Measurements from ENCODE around the gene MORC1.

Gene MORC1, protein sequence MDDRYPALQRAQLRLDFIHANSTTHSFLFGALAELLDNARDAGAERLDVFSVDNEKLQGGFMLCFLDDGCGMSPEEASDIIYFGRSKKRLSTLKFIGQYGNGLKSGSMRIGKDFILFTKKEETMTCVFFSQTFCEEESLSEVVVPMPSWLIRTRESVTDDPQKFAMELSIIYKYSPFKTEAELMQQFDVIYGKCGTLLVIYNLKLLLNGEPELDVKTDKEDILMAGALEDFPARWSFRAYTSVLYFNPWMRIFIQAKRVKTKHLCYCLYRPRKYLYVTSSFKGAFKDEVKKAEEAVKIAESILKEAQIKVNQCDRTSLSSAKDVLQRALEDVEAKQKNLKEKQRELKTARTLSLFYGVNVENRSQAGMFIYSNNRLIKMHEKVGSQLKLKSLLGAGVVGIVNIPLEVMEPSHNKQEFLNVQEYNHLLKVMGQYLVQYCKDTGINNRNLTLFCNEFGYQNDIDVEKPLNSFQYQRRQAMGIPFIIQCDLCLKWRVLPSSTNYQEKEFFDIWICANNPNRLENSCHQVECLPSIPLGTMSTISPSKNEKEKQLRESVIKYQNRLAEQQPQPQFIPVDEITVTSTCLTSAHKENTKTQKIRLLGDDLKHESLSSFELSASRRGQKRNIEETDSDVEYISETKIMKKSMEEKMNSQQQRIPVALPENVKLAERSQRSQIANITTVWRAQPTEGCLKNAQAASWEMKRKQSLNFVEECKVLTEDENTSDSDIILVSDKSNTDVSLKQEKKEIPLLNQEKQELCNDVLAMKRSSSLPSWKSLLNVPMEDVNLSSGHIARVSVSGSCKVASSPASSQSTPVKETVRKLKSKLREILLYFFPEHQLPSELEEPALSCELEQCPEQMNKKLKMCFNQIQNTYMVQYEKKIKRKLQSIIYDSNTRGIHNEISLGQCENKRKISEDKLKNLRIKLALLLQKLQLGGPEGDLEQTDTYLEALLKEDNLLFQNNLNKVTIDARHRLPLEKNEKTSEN

DNA sequence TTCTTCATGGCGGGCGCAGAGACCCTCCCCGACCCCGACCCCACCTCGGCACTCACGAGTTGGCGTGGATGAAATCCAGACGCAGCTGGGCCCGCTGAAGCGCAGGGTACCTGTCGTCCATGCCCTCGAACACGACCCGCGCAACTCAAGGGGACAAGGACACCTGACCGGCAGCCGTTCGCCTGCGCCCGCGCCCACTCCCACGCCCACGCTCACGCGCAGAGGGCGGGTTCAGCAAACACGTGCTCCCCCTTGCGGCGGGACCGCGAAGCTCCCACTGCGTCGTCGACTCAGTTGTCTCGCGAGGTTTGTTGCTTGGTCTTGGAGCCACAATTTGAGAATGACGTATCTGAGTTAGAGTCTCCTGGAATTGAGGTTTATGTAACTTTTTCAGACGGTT is at the start of gene MORC1:
Gene MORC1, minus strand, starts transcription at position 196 of the 400 bp plus-strand sequence. Its CDS starts 75 bp downstream, at position 121.
- no peaks in the 10 kb centered on the region for H3K27me3 ChIP-seq (ENCODE audit: insufficient read depth, low read length)
- no peak for TF ChIP-seq EZH2 (IDR thresholded peaks at IDR 0.05; ENCODE audit: borderline replicate concordance, low read length)
- TF ChIP-seq, protein P1, sequence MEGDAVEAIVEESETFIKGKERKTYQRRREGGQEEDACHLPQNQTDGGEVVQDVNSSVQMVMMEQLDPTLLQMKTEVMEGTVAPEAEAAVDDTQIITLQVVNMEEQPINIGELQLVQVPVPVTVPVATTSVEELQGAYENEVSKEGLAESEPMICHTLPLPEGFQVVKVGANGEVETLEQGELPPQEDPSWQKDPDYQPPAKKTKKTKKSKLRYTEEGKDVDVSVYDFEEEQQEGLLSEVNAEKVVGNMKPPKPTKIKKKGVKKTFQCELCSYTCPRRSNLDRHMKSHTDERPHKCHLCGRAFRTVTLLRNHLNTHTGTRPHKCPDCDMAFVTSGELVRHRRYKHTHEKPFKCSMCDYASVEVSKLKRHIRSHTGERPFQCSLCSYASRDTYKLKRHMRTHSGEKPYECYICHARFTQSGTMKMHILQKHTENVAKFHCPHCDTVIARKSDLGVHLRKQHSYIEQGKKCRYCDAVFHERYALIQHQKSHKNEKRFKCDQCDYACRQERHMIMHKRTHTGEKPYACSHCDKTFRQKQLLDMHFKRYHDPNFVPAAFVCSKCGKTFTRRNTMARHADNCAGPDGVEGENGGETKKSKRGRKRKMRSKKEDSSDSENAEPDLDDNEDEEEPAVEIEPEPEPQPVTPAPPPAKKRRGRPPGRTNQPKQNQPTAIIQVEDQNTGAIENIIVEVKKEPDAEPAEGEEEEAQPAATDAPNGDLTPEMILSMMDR (IDR thresholded peaks at IDR 0.05; ENCODE audit: low read length), result no peak
- H3F3A ChIP-seq (ENCODE audit: insufficient read depth, low read length), result no peaks in the 10 kb centered on the region
- H3K9ac ChIP-seq (ENCODE audit: low read length), result no peak within 1 kb of the TSS
- no peaks in the 10 kb centered on the region for H4K20me1 ChIP-seq (ENCODE audit: insufficient read depth, low read length)
- no peaks in the 10 kb centered on the region for H3K36me3 ChIP-seq (ENCODE audit: insufficient read depth, low read length)
- H3K4me2 ChIP-seq (ENCODE audit: low read length), result no peak within 1 kb of the TSS
- H3K9me2 ChIP-seq (ENCODE audit: low read depth, low read length), result no peaks in the 10 kb centered on the region
- no peaks in the 10 kb centered on the region for H3K79me2 ChIP-seq (ENCODE audit: insufficient read depth, low read length)
- H3K4me1 ChIP-seq (ENCODE audit: insufficient read depth, low read length, severe bottlenecking), result no peaks in the 10 kb centered on the region
- no peak within 1 kb of the TSS for H3K27ac ChIP-seq (ENCODE audit: low read depth, low read length, poor library complexity, severe bottlenecking)
- H3K9me3 ChIP-seq (ENCODE audit: low read length), result no peaks in the 10 kb centered on the region
- no peak within 1 kb of the TSS for H2AFZ ChIP-seq (ENCODE audit: low read length)
- no peak within 1 kb of the TSS for H3K4me3 ChIP-seq (ENCODE audit: low read depth, low read length, poor library complexity, severe bottlenecking)

DNA sequence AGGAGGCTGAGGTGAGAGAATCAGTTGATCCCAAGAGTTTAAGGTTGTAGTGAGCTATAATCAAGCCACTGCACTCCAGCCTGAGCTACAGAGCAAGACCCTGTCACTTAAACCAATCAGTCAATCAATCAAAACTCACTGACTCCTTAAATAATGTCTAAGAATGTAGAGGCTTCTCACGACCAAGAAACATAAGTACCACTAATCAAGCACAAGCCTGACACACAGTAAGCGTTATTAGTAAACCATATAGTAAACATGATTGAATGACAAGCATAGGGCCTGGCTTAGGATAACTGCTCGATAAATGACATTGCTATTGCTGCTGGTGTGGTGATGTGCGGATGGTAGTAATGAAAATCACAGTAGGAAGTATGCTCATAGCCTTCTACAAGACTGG is 48.0 kb upstream of the MORC1 start:
- TF ChIP-seq, protein P1 (IDR thresholded peaks at IDR 0.05; ENCODE audit: low read length), result no peak
- no peak for TF ChIP-seq EZH2 (IDR thresholded peaks at IDR 0.05; ENCODE audit: borderline replicate concordance, low read length)

DNA sequence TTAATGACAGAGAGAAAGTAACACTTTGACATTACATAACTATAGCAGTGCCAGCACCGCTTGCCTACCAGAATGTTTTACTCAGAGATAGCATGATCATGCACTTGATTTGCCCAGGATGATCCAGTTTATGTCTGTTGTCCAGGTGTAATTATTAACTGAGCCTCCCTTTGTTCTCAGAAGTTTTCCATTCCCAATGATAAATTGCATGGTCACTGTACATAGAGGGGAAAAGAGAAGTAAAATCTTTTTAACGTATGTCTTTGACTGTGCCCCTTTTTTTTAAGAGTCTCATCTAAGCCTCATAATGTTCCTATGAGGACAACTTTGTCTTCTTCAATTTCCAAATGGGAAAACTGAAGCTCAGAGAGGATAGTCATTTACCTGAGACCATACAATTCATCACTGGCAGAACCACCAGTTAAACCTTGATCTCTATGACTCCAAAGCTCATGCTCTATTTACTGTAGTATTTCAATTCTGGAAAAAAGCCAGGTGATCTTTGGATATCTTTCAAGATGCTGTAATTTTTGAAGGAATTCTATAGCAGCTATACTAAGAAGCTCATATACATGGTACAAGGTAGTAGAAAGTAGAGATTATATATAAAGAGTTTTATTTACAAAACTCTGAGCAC is 43.7 kb upstream of the MORC1 start:
- no peak overlapping the region for H3K27ac ChIP-seq (ENCODE audit: low read depth, low read length, poor library complexity, severe bottlenecking)
- no peaks in the 10 kb centered on the region for H3K79me2 ChIP-seq (ENCODE audit: insufficient read depth, low read length)
- H3K4me3 ChIP-seq (ENCODE audit: low read depth, low read length, poor library complexity, severe bottlenecking), result no peak overlapping the region
- H3K9ac ChIP-seq (ENCODE audit: low read length), result no peak overlapping the region
- no peaks in the 10 kb centered on the region for H3K36me3 ChIP-seq (ENCODE audit: insufficient read depth, low read length)
- no peaks in the 10 kb centered on the region for H3F3A ChIP-seq (ENCODE audit: insufficient read depth, low read length)
- TF ChIP-seq, protein P1 (IDR thresholded peaks at IDR 0.05; ENCODE audit: low read length), result no peak
- TF ChIP-seq EZH2 (IDR thresholded peaks at IDR 0.05; ENCODE audit: borderline replicate concordance, low read length), result no peak
- no peaks in the 10 kb centered on the region for H4K20me1 ChIP-seq (ENCODE audit: insufficient read depth, low read length)
- no peaks in the 10 kb centered on the region for H3K27me3 ChIP-seq (ENCODE audit: insufficient read depth, low read length)
- H3K4me1 ChIP-seq (ENCODE audit: insufficient read depth, low read length, severe bottlenecking), result no peaks in the 10 kb centered on the region
- H3K4me2 ChIP-seq (ENCODE audit: low read length), result no peak overlapping the region
- H3K9me3 ChIP-seq (ENCODE audit: low read length), result no peaks in the 10 kb centered on the region
- H2AFZ ChIP-seq (ENCODE audit: low read length), result no peak overlapping the region
- no peaks in the 10 kb centered on the region for H3K9me2 ChIP-seq (ENCODE audit: low read depth, low read length)

More for the DNA sequence above, 48.0 kb upstream of the MORC1 start:
- Histone ChIP-seq H3K36me3 (ENCODE audit: insufficient read depth, low read length) (no peaks in the 10 kb centered on the region), H4K20me1 (ENCODE audit: insufficient read depth, low read length) (no peaks in the 10 kb centered on the region), H3K4me3 (ENCODE audit: low read depth, low read length, poor library complexity, severe bottlenecking) (no peak overlapping the region), H3K4me1 (ENCODE audit: insufficient read depth, low read length, severe bottlenecking) (no peaks in the 10 kb centered on the region), H3K4me2 (ENCODE audit: low read length) (no peak overlapping the region), H3K27me3 (ENCODE audit: insufficient read depth, low read length) (no peaks in the 10 kb centered on the region), H3K9ac (ENCODE audit: low read length) (no peak overlapping the region), H3F3A (ENCODE audit: insufficient read depth, low read length) (no peaks in the 10 kb centered on the region), H2AFZ (ENCODE audit: low read length) (no peak overlapping the region), H3K79me2 (ENCODE audit: insufficient read depth, low read length) (no peaks in the 10 kb centered on the region), H3K9me2 (ENCODE audit: low read depth, low read length) (no peaks in the 10 kb centered on the region), H3K9me3 (ENCODE audit: low read length) (no peaks in the 10 kb centered on the region), H3K27ac (ENCODE audit: low read depth, low read length, poor library complexity, severe bottlenecking) (no peak overlapping the region)

Measured in OCI-LY1 (cell line).